GM08714 (cell line): Measurements from ENCODE around the gene WIPF1.

Experiments
- H3K4me3 ChIP-seq: fragments of 200-500 bp; sonication (Bioruptor generic); 2 replicates; pipeline ENCODE4 v1.5.1; 2014; ENCODE audit warnings: mild to moderate bottlenecking, low read length, inconsistent platforms
- ZNF274 ChIP-seq: IDR thresholded peaks from 2 replicates; pipeline ENCODE4 v1.6.1; 2012; ENCODE audit warnings: mild to moderate bottlenecking, low read depth, low read length

WIPF1 gene

GRCh38 chr2:174535757-174536703 is 61.6 kb downstream of the WIPF1 start:
- TF ChIP-seq ZNF274, result no peak
- no peak overlapping the region for H3K4me3 ChIP-seq

DNA sequence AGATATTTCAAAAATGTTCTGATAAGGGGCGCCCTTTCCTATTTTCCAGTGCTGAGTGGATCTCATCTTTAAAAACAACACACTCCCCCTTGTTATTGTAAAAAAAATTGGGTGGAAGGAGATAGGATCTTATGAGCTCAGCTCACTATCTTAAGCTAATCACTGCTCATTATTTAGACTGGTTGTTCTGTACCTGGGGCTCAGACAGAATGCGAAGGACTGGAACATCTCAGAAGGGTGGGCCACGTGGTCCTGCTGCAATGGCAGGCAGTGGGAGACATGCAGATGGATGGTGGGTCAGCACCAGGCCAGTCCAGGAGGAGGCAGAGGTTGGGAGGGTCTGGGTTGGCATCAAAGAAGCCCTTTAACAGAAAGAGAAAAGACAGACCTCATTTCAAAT is 62.5 kb downstream of the WIPF1 start:
- no peak overlapping the region for H3K4me3 ChIP-seq

DNA sequence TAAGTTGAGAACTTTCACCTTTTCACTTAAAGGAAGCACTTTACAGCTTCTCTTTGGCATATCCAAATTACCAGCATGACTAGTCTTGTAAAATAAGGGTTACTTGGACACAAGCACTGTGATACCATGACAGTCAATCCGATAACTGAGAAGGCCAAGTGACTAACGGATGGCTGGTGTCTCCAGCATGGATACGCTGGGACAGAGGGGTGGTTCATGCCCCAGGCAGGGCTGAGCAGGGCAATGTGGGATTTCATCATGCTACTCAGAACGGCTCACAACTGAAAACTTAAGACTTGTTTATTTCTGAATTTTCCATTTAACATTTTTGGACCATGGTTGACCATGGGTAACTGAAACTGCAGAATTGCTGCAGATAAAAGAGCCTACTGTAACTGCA is 67.7 kb downstream of the WIPF1 start:
- no peak overlapping the region for H3K4me3 ChIP-seq
- TF ChIP-seq ZNF274, result no peak

More for the DNA sequence above, 62.5 kb downstream of the WIPF1 start:
- no peak for TF ChIP-seq ZNF274

DNA sequence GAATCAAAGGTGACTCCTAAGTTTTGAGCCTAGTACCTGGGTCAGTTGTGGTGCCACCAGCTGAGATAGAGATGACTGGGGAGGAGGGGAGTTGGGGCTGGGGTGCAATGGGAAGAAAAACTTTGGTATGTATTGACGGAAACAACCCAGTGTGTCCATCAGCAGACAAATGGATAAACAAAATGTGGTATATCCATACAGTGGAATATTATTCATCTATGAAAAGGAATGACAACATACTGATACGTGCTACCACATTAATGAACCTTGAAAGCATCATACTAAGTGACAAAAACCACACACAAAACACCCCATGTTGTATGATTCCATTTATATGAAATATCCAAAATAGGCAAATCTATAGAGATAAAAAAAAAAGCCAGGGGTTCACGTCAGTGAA is 69.6 kb downstream of the WIPF1 start:
- no peak overlapping the region for H3K4me3 ChIP-seq
- no peak for TF ChIP-seq ZNF274

DNA sequence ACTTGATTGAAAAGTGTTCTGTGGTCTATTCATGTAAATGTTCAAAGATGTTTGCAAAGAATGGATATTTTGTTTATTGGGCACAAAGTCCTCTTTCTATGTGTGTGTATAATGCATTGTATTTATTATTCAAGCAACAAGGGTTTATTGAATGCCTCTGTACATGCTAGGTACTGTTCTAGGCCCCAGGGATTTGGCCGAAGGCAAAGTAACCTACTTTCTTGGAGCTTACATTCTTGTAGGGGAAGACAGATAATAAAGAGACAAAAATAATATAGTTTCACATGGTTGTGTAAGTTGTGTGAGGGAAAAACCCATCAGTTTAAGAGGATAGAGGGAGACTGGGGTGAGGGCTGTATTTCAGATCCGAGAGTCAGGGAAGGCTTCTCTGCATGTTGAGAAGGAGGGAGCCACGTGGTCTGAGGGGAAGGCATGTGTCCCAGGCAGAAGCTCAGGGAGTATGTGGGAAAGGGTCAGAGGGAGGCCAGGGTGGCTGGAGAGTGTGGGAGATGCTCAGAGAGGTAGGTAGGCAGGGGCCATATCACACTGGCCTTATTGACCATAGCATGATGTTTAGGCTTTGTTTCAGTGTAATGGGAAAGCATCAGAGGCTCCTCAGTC is 70.4 kb downstream of the WIPF1 start:
- H3K4me3 ChIP-seq, result no peak overlapping the region
- no peak for TF ChIP-seq ZNF274

DNA sequence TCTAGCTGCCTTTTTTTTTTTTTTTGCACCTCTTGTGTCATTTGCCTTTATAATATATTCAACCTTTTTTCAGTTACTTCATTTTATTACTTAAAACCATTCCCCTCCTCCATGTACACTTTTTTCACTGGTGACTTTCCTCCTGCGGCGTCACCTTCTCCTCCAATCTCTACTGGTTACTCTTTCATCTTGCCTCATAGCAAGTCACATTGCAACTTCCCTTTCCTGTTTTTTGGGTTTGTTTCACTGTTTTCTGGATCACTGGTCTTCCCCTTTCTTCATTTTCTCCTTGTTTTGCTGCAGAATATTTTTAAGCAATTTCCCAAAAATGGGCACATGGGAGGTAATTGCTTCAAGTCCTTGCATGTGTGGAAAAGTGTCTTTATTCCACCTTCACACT is 73.1 kb downstream of the WIPF1 start:
- H3K4me3 ChIP-seq, result no peak overlapping the region
- TF ChIP-seq ZNF274, result no peak

DNA sequence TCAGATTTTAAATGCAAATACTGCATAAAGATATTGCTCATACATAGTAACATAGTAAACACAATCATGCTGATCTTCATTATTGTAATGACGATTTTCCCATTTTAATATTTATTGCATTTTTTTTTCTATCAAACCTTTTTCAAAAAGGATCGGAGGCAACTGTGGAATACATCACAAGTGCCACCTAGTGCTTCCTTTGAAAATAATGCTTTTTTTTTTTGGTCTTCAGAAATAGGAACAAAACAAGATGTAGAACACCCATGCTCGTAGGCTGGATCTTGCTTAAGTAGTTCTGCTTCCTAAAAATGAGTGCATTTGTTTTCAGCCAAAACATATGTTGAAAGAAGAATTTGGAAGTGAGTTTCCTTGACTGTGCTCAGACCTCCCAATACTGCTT is 75.1 kb downstream of the WIPF1 start:
- no peak for TF ChIP-seq ZNF274
- H3K4me3 ChIP-seq, result no peak overlapping the region

GRCh38 chr2:174518395-174518794 is 79.2 kb downstream of the WIPF1 start:
- TF ChIP-seq ZNF274, result no peak

GRCh38 chr2:174516501-174517378 is 80.9 kb downstream of the WIPF1 start:
- H3K4me3 ChIP-seq, result no peak overlapping the region
- no peak for TF ChIP-seq ZNF274

More at GRCh38 chr2:174518395-174518794, 79.2 kb downstream of the WIPF1 start:
- H3K4me3 ChIP-seq, result no peak overlapping the region

DNA sequence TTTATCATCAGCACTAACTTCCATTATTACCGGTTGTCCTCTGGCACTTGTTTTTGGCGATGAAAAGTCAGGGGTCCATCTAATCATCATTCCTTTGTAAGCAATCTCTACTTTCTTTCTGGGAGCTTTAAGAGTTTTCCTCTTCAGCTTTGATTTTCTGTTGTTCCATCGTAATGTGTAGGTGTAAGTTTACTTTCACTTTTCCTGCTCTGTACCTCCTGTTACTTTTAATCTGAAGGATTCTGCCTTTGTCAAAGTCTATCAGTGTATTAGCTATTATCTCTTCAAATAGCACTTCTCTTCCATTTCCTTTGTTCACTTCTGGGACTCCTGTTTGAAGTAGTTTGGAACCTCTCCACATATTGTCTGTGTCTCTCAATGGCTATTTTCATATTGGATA is 85.3 kb downstream of the WIPF1 start:
- no peak overlapping the region for H3K4me3 ChIP-seq
- TF ChIP-seq ZNF274, result no peak

- TF ChIP-seq ZNF274, result no peak
- no peak overlapping the region for H3K4me3 ChIP-seq
Observed at GRCh38 chr2:174511580-174512260, 85.9 kb downstream of the WIPF1 start.

- H3K4me3 ChIP-seq, result no peak overlapping the region
- TF ChIP-seq ZNF274, result no peak
Observed at GRCh38 chr2:174510583-174511189, 86.9 kb downstream of the WIPF1 start.
